Pulmonary artery endothelial cell (primary cell): ENCODE data around the gene TMEM147. TPM values are rescaled to one million over a fixed set of nuclear protein-coding genes. Genes with fewer than 3 reads are reported as not detected.

Experiments
- DNase-seq: peaks from one replicate; pipeline ENCODE4 v3.0.0-alpha.2; 2011; ENCODE audit warnings: low read depth, low spot score
- total RNA-seq: library from RNA; depleted of rRNA; stranded (reverse); fragments of >200 nt; gene quantifications from 2 replicates; pipeline ENCODE4 v1.2.3, GENCODE V29; 2014

TMEM147 gene, protein sequence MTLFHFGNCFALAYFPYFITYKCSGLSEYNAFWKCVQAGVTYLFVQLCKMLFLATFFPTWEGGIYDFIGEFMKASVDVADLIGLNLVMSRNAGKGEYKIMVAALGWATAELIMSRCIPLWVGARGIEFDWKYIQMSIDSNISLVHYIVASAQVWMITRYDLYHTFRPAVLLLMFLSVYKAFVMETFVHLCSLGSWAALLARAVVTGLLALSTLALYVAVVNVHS
- total RNA-seq: 74.1 and 78.8 TPM in 2 replicates

DNA sequence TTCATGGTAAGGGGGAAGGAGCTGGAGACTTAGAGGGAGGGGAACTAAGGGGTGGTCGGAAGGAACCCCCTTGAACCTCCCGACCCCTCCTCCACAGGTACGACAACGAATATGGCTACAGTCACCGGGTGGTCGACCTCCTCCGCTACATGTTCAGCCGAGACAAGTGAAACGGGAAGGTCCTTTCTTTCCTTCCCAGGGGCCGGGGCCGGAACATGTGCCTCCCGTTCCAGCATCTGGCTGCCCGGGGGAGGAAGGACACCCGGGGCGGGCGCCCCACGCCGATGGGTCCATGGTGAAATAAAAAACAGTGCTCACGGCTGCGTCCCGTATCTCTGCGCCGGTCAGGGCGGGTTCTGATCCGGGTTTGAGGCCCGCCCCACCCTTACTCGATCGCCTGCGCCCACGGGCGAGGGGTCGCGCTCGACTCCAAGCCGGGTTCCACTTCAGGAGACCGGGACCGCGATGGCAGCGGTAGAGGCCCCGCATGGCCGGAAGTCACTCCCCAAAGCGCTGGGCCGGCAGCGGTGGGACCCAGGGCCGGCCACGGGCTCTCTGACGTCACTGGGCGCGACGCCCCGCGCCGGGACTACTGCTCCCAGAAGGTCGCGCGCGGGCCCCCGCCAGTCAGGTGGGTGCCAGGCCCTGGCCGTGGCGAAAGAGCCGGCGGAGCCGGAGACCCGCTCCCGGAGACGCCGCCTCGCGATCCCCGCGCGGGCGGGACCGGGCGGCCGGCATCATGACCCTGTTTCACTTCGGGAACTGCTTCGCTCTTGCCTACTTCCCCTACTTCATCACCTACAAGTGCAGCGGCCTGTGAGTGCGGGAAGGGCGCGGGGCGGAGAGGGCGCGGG, at the start of gene TMEM147:
TSS of gene TMEM147 (plus strand) at position 626 of the 854 bp plus-strand sequence. CDS start at position 740, 114 bp downstream.
- DNase-seq: peak; percentile 52

DNA sequence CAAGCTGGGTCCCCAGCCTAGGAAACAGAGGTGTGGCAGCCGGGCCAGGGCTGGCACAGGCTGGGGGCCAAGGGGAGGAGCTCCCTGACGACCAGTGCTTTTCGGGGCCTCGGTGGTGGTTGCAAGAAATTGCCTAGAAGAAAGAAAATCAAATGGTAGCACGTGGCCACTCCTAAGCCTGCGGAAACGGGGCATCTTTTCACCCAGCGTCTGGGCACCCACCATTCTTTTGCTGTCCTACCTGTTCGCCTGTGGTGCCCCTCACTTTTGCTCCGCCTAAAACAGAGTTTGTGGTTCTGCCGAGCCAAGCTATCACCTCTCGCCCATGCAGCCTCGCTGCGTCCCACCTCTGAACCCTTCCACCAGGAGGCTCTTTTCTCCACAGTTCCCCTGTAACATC, 48.0 kb upstream of the TMEM147 start:
- no peak for DNase-seq

- DNase-seq: no peak
Observed at GRCh38 chr19:35498220-35498619, 47.2 kb upstream of the TMEM147 start.

DNA sequence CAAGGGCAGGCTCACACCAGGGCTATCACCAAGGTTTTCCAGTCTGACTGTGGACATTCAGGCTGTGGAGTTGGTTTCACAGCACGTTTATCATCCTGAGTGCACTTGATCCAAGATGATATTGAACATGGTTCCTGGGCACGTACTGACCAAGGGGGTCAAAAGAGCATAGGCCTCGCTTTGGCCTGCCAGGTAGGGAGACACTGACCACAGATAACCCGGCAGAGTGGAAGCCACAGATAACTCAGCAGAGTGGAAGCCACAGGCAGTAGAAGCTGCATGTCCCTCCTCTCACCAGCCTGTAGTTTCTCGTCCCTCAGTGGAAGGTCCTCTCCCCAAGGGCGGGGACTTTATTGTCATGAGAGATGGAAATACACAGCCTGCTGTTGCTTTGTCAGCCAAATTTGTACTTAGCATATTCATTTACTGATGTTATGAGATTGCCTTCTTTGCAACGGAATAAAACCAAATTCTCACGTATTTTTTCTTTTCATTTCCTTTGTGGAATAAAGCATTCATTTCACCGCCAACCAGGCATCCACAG, 46.4 kb upstream of the TMEM147 start:
- no peak for DNase-seq

GRCh38 chr19:35500611-35501010, 44.8 kb upstream of the TMEM147 start:
- DNase-seq: no peak

DNA sequence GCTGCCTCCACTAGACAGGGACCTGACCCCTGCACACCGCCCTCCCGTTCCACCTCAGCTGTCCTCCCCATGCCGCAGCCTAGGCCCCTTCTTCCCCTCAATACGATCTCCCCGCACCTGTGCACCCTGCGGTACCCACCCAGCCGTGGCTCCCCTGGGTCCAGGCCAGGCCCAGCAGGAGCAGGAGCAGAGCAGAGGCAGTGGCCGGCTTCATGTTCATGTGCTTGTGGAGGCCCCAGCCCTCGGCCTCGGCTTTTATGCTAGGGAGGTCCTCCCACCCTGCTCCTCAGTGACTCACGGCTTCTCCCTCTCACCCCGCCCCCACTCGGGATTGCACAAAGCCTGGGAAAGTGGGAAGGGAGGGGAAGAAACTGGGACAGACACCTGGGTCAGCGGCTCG, 43.7 kb upstream of the TMEM147 start:
- no peak for DNase-seq

DNA sequence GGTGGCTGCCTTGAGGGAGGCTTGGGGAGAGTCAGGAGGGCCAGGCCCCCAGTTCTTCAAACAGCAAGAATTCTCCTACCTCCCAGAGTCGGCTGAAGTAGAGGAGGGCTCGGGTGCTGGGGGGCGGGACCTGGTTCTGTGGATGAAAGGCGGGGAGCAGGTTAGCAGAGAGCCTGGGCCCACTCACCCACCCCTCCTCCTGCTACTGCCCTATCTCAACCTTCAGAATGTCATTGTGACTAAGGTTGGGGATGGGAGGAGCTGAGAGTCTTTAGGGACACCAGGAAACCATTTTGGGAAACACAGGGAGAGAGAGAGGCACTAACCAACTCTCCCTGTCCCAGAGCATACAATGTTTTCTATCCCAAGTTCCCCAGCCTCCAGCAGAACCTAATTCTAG, 42.7 kb upstream of the TMEM147 start:
- no peak for DNase-seq

DNA sequence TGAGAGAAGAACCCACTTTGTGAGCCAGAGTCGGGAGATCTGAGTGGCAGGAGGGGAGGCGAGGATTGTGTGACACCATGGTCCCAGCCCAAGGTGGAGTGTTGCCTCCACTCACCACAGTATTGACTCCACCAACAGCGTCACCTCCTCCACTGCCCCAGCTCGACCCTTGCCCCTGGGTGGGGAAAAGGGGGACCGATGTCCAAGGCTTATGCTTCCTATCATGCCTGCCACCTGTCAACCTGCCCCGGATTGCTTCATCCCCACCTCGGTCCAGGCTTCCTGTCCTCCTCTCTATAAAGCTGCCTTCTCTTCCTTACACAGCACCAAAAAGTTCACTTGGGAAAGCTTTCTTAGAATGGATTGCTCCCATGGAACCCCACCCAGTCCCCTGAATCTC, 39.4 kb upstream of the TMEM147 start:
- DNase-seq: no peak

GRCh38 chr19:35507561-35507960, 37.9 kb upstream of the TMEM147 start:
- no peak for DNase-seq

GRCh38 chr19:35508129-35508528, 37.3 kb upstream of the TMEM147 start:
- no peak for DNase-seq

DNA sequence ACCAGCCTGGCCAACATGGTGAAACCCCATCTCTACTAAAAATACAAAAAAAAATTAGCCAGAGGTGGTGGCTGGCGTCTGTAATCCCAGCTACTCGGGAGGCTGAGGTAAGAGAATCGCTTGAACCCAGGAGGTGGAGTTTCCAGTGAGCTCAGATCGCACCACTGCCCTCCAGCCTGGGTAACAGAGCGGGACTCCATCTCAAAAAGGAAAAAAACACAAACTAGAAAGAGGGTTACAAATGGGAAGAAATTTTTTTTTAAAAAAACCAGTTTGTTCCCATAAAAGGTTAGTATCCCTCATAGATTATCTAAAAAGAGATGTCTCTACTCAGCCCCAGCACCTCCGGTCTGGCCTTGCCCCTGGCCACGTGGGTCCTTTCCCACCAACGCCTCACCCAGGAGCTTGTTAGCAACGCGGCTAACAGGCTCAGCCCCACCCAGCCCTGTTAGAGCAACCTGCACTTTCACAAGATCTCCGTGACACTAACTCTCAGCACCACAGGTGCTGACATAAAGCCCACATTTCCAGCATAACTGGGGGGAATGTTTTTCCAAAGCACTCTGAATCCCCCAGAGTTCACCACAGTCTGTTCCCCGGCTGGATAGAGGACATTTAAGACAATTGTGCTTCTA, 36.3 kb upstream of the TMEM147 start:
- no peak for DNase-seq

DNA sequence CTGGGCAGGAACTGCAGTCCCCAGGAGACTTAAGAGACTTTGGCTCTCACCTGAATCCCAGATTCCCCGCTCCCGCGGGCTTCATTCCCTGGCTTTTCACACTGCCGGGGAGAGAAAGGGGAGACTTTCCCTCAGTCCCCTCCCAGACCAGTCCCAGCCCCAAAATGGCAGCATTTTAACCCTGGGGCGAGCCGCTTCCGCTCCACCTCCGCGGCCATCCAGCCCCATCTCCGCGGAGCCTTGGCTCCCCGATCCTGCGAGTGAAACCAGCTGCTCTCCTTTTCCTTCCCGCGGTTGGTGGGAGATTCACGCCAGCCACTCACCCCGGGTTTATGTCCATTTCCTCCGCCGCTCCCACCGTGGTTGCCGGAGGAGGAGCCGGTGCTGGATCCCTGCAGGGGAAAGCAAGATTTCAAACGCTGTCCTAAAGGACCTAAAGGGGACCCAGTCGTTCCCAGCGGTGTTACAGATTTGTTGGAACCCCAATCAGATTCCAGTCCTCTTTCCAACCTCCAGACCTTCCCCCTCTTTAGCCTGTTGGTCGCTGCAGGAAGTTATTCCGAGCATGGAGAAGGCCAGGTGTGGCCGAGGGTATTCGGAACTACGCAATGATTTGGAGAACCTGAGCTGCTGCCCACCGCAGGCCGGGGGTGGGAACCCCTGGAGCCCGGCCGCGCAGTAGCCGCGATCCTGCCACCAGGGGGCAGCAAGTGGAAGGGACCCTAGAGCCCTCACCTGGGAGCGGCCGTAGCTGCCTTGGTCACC, 35.4 kb upstream of the TMEM147 start:
- no peak for DNase-seq

GRCh38 chr19:35510626-35510964, 34.8 kb upstream of the TMEM147 start:
- DNase-seq: no peak

DNA sequence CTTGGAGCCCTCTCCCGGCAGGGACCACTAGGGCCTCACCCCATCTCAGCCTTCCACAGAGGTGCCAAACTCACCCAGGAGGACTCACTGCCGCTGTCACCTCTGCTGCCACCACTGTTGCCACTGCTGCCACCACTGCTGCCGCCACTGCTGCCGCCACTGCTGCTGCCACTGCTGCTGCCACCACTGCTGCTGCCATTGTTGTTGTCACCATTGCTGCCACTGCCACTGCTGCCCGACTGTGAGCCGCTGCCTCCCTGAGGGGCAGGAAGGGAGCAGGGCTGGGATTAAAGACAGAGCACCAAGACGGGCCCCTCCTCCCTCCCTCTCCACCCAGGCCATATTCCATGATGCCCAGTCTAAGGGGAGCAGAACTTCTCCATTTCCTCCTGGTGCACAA, 34.1 kb upstream of the TMEM147 start:
- no peak for DNase-seq

GRCh38 chr19:35512831-35513627, 32.4 kb upstream of the TMEM147 start:
- DNase-seq: no peak

DNA sequence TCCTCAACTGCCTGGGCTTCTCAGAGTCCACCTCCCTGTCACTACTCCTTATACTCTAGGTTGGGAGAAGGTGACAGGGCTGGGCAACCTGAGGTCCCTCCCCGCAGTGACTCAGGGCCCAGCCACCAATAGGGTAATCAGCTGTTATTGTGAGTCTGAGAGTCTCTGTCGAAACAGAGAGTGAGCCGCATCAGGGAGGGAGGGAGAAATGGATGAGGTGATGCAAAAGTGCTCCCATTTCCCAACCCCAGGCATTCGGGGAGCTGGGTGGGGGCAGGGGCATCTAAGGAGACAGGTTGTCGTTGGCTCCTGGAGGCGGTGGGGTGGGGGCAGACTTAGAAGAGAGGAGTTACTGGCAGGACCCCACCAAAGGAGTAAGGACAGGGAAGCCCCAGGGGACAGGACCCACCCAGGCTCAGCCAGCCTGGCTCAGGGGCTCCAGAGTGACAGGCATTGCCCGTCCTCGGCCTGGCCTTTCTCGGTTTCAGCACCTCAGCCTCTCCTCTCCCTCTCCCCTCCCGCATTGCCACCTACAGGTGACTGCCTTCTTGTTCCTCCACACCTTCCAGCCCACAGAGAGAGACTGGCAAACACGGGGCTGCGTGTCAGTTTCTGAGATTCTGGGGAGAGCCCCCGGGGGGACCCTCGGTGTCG, 31.7 kb upstream of the TMEM147 start, which contains the start of gene DMKN:
TSS of gene DMKN (minus strand) at position 22 of the 654 bp plus-strand sequence. CDS start 174 bp downstream, outside the sequence.
- DNase-seq: no peak

GRCh38 chr19:35514282-35514809, 31.1 kb upstream of the TMEM147 start:
- no peak for DNase-seq

DNA sequence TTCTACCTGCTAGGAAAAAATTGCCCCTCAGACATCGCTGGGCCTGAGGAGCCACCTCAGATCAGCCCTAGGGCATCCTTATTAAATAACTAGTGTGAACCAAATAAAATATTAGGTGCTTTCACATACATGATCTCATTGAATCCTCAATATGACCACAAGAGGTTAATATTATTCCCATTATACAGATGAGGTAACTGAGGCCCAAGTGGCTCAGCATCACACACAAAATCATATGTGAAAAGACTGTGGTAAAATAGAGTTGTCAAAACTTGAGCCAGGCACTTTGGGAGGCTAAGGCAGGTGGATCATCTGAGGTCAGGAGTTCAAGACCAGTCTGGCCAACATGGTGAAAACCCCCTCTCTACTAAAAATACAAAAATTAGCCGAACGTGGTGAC, 29.1 kb upstream of the TMEM147 start:
- no peak for DNase-seq

DNA sequence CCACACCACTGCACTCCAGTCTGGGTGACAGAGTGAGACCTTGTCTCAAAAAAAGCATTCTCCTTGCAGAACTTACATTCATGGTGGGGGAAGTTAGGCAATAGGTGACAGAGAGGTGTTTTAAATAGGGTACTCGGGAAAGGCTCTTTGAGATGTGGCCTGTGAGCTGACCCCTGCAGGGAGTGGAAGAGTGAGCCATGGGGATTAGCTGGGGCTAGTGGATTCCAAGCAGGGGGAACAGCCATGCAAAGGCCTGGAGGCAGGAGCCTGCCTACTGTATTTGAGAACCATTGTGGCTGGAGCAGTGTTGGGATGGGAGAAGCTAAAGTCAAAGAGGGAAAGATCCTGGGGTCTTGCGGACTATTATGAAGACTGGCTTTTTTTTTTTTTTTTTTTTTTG, 28.1 kb upstream of the TMEM147 start:
- no peak for DNase-seq

- DNase-seq: no peak
Observed at GRCh38 chr19:35518313-35518712, 27.1 kb upstream of the TMEM147 start.
